Erythroblast (primary cell): Measurements from ENCODE around the gene ALDH1B1.

Experiments used
- GATA1 ChIP-seq: IDR thresholded peaks from 2 replicates; pipeline ENCODE4 v1.6.1; 2011; ENCODE audit warnings: low read depth, mild to moderate bottlenecking, control low read depth, low read length, moderate library complexity
- POLR2A ChIP-seq: IDR thresholded peaks from 2 replicates; pipeline ENCODE4 v1.6.1; 2011; ENCODE audit warnings: mild to moderate bottlenecking, low read length

DNA sequence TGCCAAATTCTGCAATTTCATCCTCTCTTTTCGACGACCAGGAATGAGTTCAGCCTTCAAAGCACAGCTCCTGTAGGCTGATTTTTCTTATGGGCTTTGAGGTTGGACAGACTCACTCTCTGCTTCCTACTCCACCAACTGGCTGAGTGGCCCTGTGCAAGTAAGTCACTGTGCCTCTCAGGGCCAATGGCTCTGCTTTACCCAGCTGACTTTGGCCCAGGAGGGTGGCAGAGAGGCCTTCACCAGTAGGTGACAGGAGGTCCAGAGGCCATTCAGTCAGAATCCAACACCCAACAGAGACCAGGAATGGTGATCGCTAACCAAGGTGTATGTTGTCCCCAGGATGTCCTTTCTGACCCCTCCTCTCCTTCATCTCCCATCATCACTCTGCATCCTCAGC lies 49.5 kb upstream of the ALDH1B1 start:
- TF ChIP-seq POLR2A (no peak), GATA1 (no peak)
